Left renal cortex interstitium (tissue), 4 donors: ENCODE results near the gene OTOGL. TPM values are rescaled to one million over a fixed set of nuclear protein-coding genes. Genes with fewer than 3 reads are reported as not detected.
"Not testable (repeated sequence)": the region's sequence is repeated elsewhere in the genome, so short reads cannot be mapped to it uniquely, and the experiment has no call there.

Experiments used
- DNase-seq, 4 donors: peaks; one replicate each; pipeline ENCODE4 v3.0.0-alpha.2; 2013; ENCODE audit warnings: low read depth in 4 of 4, low spot score in 2 of 4, missing footprints in 1 of 4
- polyA plus RNA-seq, 4 donors: library from polyadenylated mRNA; unstranded; fragments of 120-200 nt; gene quantifications; one replicate each; pipeline ENCODE4 v1.2.1, GENCODE V29; 2013; ENCODE audit not compliant: insufficient read length in 4 of 4

OTOGL gene
- polyA plus RNA-seq = under 1 TPM; 0.40 to 0.92 (median 0.82) TPM

- DNase-seq = no peak
These were observed at the start of gene OTOGL for GRCh38 chr12:80099259-80099658. OTOGL (plus strand) TSS chr12:80099537; CDS start chr12:80209432, 109,895 bp downstream.

DNA sequence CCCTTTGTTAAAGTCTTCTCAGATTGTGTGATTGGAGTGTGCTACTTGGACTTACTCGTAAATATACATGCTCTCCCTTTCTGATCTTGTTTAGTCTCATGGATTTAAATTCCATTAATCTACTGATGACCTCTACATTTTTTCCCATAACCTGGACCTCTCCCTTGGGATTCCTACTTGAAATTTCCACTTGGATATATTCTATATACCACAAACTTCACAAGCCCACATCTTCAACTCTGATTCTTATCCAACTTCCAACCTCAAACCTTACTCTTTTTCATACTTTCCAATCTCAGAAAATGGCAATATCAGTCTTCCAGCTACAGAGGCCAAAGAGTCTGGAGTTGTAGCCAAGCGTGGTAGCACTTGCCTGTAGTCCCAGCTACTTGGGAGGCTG is 49.1 kb upstream of the OTOGL start:
- DNase-seq = no peak

- DNase-seq = peak in 1 of 4 donors; percentile 17
These were observed 46.1 kb upstream of the OTOGL start for GRCh38 chr12:80053051-80053790.

GRCh38 chr12:80056232-80056631 is 43.1 kb upstream of the OTOGL start:
- DNase-seq = no peak

- DNase-seq = peak in 1 of 4 donors; percentile 11
These were observed 42.5 kb upstream of the OTOGL start for GRCh38 chr12:80056845-80057244.

DNA sequence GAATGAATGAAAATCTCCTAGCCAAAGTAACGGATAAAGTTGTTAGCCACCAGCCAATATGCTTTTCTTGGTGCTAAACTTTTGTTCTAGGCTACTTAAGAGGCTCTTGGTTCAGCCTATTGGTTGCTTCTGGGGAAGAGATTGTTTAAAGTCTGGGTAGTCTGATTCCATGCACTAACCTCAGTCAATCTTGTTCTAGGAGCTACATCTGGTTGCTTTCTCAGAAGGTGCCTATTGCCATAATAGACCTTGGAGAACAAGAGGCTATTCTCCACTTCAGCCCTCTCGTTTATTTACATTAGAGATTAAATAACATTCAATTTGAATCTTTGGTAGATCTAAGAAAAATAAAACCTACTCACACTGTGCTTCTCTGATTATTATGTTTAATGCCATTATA is 40.8 kb upstream of the OTOGL start:
- no peak for DNase-seq

- DNase-seq = no peak
These were observed 40.2 kb upstream of the OTOGL start for GRCh38 chr12:80059102-80059501.

GRCh38 chr12:80059875-80060274 is 39.5 kb upstream of the OTOGL start:
- DNase-seq = no peak

- DNase-seq = no peak
These were observed 35.1 kb upstream of the OTOGL start for GRCh38 chr12:80064269-80064668.

GRCh38 chr12:80064951-80065350 is 34.4 kb upstream of the OTOGL start:
- DNase-seq = no peak

DNA sequence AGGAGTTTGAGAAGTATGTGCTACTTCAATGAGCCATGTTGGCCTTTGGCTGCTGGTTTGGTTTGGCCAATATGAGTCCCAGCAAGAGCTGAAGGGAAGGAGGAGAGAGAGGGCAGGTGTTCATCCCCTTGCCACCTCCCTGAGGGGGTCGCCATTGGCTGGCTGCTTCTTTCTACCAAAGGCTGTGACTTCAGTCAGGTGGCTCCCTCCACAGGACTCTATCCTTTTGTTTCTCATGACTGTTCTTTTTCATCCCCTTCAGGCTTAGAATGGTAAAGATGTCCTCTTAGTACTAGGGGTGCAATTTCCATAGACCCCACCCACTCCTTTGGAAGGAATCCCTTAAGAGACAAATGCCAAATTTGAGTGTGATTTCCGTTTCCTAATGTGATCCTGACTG is 31.2 kb upstream of the OTOGL start:
- DNase-seq = no peak

GRCh38 chr12:80083892-80084614 is 15.3 kb upstream of the OTOGL start:
- DNase-seq = not testable (repeated sequence)

- no peak for DNase-seq
These were observed 13.3 kb upstream of the OTOGL start for GRCh38 chr12:80086025-80086424.

DNA sequence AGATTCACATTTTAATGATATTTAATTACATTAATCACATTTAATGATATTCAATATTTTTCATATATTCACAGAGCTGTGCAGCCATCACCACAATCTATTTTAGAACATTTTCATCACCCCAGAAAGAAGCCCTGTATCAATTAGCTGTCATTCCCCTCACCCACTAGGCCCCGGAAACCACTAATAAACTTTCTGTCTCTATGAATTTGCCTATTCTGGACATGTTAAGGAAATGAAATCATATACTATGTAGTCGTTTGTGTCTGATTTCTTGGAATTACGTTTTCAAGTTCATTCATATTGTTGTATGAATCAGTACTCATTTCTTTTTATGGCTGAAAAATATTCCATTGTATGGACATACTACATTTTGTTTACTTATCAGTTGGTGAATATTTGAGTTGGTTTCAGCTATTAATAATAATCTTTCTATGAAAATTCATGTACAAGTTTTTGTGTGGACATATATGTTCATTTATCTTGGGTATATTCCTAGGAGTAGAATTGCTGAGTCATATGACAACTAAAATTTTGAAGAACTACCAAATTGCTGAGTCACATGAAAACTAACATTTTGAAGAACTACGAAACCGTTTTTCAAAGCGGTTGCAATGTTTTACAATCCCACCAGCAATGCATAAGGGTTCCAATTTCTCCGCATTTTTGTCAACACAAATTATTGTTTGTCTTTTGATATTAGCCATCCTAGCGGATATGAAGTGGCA is 11.7 kb upstream of the OTOGL start:
- no peak for DNase-seq

DNA sequence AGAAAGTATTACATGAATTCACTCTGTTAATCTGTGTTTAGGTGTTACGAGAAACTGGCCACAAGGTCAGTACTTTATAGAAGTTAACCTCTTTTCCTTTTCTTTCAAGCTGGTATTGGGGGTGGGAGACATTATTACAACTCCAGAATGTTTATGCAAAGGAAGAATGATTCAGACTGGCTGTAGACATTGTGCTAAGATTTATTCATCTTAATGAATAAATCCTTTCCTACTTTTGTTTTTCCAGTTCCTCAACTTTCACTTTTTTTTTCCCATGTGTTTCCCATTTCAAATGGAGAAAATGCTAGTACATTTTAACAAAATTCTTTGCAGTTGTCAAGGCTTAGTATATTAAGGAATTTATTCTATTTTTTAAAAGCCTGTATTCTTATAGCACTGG is 1.3 kb downstream of the OTOGL start:
- DNase-seq = no peak

GRCh38 chr12:80101126-80101525 is 1.8 kb downstream of the OTOGL start:
- no peak for DNase-seq

- DNase-seq = no peak
These were observed 7.9 kb downstream of the OTOGL start for GRCh38 chr12:80107221-80107620.

- no peak for DNase-seq
These were observed 17.4 kb downstream of the OTOGL start for GRCh38 chr12:80116735-80117134.

DNA sequence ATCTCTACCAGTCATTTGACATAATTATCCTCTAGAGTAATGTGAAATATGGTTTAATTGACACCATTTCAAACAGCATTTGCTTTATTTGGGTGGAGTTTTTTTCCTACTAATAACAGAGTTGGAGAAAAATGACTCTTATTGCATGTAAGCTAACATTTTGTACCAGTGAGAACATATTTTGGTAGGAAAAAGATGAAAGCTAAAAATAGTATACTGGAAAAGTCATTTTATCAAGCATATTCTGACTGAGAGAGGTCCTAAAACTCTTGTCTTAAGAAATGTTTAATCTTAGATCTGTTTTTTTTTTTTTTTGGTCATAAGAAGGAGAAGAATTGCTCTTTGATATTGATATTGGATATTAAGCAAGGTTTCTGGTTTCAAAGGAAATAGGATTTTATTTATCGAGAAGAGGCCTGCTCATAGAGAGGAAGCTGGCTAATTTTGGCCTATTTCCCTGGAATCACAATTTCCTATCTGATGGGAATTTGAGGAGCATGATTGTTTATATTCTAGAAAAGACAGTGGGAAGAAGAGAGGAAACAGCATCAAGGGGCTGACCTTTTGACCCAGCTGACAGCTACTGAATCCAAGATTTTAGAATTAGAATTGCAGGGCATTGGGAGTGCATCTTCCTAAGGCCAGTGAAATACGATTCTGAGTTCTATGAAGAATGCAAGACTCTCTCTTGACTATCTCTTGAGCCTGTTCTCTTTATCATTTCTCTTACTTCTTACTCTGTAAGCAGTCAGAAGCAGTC is 19.4 kb downstream of the OTOGL start:
- DNase-seq = no peak

DNA sequence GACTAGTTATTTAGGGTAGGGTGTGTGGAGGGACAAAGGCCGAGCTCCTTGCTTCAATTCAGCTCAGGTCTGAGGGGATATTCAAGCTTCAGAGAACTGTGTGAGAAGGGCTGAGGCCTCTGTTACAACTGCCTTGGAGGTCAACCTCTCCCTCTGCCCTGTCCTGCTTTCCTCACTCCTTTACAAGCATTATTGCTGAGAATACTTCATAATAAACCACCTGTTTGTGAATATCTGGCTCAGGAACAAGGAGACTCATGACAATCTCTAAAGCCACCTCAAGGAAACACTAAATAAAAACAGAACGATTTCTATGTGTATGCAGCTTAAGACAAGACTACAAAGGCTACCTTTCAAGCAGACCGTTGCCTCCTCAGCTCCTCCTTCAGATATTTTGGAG is 21.7 kb downstream of the OTOGL start:
- DNase-seq = no peak

DNA sequence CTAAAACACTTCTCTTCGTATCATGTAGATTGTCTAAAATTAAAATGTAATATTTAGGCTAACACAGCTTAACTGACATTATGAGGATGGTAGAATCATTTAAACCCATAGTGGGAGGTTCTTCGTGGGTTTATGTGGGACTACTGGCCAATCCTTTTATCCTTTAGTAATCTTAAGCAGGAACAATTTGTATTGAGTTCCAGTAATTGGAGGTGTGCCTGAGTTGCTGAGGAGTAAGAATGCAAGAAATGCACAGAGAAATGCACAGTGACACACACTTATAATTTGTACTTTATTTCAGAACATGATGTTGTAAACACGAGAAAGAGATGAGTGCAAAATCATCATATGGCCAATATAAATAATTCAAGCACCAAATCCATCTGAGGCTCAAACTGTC is 22.3 kb downstream of the OTOGL start:
- no peak for DNase-seq
